ENCODE measurements around the gene CDK5R1.
"Not testable (repeated sequence)": the region's sequence is repeated elsewhere in the genome, so short reads cannot be mapped to it uniquely, and the experiment has no call there.

CDK5R1 gene

GRCh38 chr17:32516940-32517701 is 30.3 kb downstream of the CDK5R1 start:
- no peak for DNase-seq (ENCODE audit: low spot score)

GRCh38 chr17:32517982-32518381 is 31.2 kb downstream of the CDK5R1 start:
- no peak for DNase-seq (ENCODE audit: low spot score)

- DNase-seq (ENCODE audit: low spot score): no peak
Measured at GRCh38 chr17:32518646-32519227, 31.9 kb downstream of the CDK5R1 start.

GRCh38 chr17:32519228-32520103 is 32.7 kb downstream of the CDK5R1 start:
- DNase-seq (ENCODE audit: low spot score): peak; percentile 56

GRCh38 chr17:32520104-32520701 is 33.4 kb downstream of the CDK5R1 start:
- DNase-seq (ENCODE audit: low spot score): peak; percentile 54

- DNase-seq (ENCODE audit: low spot score): no peak
Measured at GRCh38 chr17:32520737-32521404, 34.1 kb downstream of the CDK5R1 start.

GRCh38 chr17:32523017-32523680 is 36.4 kb downstream of the CDK5R1 start:
- no peak for DNase-seq (ENCODE audit: low spot score)

GRCh38 chr17:32523827-32524552 is 37.2 kb downstream of the CDK5R1 start:
- DNase-seq (ENCODE audit: low spot score): peak; percentile 27

GRCh38 chr17:32524553-32524880 is 37.7 kb downstream of the CDK5R1 start:
- not testable (repeated sequence) for DNase-seq (ENCODE audit: low spot score)

- no peak for DNase-seq (ENCODE audit: low spot score)
Measured at GRCh38 chr17:32525122-32525521, 38.3 kb downstream of the CDK5R1 start.

- no peak for DNase-seq (ENCODE audit: low spot score)
Measured at GRCh38 chr17:32527146-32527545, 40.4 kb downstream of the CDK5R1 start.

- no peak for DNase-seq (ENCODE audit: low spot score)
Measured at GRCh38 chr17:32528825-32529224, 42.0 kb downstream of the CDK5R1 start.

- no peak for DNase-seq (ENCODE audit: low spot score)
Measured at GRCh38 chr17:32529604-32530003, 42.8 kb downstream of the CDK5R1 start.

- DNase-seq (ENCODE audit: low spot score): no peak
Measured at GRCh38 chr17:32533296-32533695, 46.5 kb downstream of the CDK5R1 start.

- DNase-seq (ENCODE audit: low spot score): no peak
Measured at GRCh38 chr17:32536736-32537643, 50.2 kb downstream of the CDK5R1 start.
